ENCODE results near the gene UIMC1.
"Not testable (repeated sequence)": the region's sequence is repeated elsewhere in the genome, so short reads cannot be mapped to it uniquely, and the experiment has no call there.

UIMC1 gene

DNA sequence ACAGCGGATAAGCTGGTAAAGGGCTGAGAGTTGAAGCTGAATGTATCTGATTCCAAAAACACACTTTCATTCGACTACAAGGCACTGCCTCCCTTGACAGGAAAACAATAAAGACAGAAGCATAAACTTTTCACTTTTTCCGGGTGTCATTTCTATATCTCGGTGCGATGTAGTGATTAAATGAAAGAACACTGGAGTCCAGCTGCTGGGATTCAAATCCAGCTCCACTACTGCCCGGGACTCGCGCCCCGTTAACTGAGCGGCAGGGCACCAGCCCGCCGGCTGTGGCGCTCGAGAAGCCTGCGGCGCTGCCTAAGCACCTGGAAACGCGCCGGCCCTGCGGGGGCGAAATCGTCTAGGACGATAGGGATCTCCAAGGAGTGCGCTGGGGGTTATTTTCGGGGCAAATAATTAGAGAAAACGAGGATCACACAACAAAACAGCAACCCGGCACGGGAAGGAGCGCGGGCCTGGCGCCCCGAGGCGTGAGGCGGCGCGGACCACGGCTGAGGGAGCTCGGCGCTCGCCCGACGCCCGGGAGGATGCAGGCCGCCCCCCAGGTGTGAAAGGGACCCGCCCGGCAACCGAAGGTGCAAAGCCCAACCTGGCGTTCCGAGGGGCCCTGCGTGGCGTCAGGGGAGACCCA is 837 bp downstream of the UIMC1 start:
- DNase-seq (ENCODE audit: low read depth in 2 of 2): peak; percentile 40 to 56

GRCh38 chr5:177004961-177005360 is 1.6 kb downstream of the UIMC1 start:
- DNase-seq (ENCODE audit: low read depth in 2 of 2): no peak

GRCh38 chr5:177003649-177004048 is 2.9 kb downstream of the UIMC1 start:
- DNase-seq (ENCODE audit: low read depth in 2 of 2): no peak

DNA sequence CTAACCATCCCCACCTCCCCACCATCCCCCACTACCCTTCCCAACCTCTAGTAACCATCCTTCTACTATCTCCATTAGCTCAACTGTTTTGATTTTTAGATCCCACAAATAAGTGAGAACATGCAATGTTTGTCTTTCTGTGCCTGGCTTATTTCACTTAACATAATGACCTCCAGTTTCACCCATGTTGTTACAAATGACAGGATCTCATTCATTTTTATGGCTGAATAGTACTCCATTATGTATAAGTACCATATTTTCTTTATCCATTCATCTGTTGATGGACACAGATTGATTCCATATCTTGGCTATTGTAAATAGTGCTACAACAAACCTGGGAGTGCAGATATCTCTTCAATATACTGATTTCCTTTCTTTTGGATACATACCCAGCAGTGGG is 7.1 kb downstream of the UIMC1 start:
- DNase-seq (ENCODE audit: low read depth in 2 of 2): not testable (repeated sequence)

GRCh38 chr5:176998828-176999227 is 7.8 kb downstream of the UIMC1 start:
- DNase-seq (ENCODE audit: low read depth in 2 of 2): no peak

DNA sequence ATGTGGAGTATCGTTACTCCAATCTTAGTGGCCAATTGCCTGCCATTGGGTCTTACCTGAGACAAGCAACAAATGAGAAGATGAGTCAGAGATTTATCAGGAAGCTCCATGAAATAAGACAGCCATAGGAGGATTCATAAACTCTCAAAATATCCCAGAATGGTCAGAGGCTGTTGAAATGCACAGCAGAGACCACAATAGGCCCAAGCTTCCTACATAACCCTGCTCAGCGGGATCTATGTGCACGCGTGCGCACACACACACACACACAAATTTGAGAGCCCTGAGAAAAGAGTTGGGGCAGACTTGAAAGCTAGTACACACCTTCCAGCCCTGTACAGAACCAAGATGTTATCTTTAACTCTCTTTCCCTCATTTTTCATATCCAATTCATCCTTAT is 9.8 kb downstream of the UIMC1 start:
- no peak for DNase-seq (ENCODE audit: low read depth in 2 of 2)

DNA sequence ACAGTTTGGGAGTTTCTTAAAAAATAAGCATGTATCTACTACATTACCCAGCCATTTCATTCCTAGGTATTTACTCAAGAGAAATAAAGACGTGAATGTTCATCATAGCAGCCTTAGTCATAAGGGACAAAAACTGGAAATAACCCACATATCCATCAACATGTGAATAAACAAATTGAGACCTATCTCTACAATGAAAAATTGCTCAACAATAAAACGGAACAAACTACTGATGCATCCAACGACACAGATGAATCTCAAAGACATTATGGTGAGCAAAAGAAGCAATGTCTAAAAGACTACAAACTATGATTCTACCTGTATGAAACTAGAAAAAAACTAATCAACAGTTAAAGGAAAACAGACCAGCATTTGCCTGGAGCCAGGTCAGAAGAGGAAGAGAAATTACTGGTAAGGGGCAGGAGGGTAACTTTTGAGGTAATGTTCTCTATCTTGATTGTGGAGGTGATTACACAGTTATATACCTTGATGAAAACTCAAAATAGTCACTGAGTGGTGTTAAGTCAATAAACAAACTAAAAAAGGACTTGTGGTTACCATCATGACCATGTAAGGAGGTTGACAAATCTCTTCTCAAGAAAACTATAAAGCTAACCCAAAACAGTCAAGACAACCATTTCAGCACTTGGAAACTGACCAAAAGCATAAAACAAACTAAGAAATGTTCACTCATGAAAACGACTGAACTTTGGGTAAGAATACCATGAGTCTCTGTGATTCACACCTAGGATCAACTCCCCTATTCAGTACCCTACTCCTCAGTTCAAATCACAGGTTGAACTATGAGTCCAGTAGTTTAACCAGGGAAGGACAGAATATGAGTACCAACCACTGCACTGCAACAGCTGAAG is 10.4 kb downstream of the UIMC1 start:
- DNase-seq (ENCODE audit: low read depth in 2 of 2): no peak

- DNase-seq (ENCODE audit: low read depth in 2 of 2): no peak
Observed at GRCh38 chr5:176995122-176995490, 11.5 kb downstream of the UIMC1 start.

DNA sequence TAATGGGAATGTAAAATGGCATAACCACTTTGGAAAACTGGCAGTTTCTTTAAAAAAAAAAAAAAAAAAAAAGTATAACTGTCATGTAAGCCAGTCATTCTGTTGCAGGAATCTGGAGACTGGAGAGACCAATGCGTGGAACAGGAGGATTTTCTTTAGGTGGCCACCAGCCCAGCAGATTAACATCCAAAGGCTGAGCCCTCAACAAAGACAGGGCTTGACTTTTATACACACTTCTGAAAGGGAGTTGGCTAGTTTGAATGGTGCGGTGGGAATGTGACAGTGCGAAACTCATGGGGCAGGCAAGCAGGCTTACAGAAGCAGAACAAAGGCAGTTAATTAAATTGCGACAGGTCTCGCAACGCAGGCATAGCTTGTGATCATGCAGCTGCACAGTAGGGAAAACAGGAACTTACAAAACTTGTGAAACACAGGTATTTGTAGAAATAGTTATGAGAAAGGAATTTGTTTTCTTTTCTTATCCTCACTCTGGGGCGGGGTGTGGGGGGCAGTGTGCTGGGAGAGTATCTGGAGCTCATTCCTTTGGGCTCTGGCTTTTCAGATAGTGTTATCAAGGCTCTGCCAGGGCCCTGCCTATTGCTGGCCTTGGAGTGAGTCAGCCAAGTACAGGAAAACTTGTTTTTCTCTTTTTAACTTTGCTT is 12.0 kb downstream of the UIMC1 start:
- DNase-seq (ENCODE audit: low read depth in 2 of 2): no peak

- DNase-seq (ENCODE audit: low read depth in 2 of 2): not testable (repeated sequence)
Observed at GRCh38 chr5:176993081-176993480, 13.5 kb downstream of the UIMC1 start.

GRCh38 chr5:176987583-176987982 is 19.0 kb downstream of the UIMC1 start:
- DNase-seq (ENCODE audit: low read depth in 2 of 2): no peak

DNA sequence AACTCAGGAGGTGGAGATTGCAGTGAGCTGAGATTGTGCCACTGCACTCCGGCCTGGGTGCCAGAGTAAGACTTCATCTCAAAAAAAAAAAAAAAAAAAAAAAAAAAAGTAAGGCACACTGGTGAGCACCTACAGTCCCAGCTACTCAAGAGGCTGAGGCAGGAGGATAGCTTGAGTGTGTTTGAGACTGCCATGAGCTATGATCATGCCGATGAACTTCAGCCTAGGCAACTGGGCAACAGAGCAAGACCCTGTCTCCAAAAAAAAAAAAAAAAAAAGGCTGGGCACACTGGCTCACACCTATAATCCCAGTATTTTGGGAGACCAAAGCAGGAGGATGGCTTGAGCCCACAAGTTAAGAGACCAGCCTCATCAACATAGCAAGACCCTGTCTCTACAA is 20.3 kb downstream of the UIMC1 start:
- DNase-seq (ENCODE audit: low read depth in 2 of 2): no peak

DNA sequence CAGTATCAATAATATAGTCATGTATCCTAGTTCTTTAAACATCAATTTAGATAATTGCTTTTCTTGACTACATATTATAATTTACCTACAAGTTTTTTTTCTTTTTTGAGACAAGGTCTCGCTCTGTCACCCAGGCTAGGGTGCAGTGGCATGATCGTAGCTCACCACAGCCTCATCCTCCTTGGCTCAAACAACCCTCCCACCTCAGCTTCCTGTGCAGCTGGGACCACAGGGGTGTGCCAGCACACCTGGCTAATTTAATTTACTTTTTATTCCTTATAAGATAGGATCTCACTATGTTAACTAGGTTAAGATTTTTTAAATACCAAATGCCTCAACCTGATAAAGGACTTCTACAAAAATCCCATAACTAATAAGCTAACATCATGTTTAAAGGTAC is 21.1 kb downstream of the UIMC1 start:
- DNase-seq (ENCODE audit: low read depth in 2 of 2): no peak

GRCh38 chr5:176984176-176984575 is 22.4 kb downstream of the UIMC1 start:
- DNase-seq (ENCODE audit: low read depth in 2 of 2): not testable (repeated sequence)

DNA sequence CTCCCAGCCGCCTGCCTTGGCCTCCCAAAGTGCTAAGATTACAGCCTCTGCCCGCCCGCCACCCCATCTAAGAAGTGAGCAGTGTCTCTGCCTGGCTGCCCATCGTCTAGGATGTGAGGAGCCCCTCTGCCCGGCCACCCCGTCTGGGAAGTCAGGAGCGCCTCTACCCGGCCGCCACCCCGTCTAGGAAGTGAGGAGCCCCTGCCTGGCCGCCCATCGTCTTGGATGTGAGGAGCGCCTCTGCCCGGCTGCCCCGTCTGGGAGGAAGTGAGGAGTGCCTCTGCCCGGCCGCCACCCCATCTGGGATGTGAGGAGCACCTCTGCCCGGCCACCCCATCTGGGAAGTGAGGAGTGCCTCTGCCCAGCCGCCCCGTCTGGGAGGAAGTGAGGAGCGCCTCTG is 23.0 kb downstream of the UIMC1 start:
- not testable (repeated sequence) for DNase-seq (ENCODE audit: low read depth in 2 of 2)

DNA sequence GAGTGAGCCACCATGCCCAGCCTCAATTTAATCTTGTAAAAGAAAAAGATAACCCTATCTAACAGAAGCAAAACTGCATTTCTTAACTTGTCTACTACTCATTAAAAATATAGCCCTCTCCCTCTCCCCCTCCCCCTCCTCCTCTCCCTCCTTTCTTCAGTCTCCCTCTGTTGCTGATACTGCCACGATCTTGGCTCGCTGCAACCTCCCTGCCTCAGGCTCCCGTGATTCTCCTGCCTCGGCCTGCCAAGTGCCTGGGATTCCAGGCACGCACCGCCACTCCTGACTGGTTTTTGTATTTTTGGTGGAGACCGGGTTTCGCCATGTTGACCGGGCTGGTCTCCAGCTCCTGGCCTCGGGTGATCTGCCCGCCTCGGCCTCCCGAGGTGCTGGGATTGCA is 23.5 kb downstream of the UIMC1 start:
- DNase-seq (ENCODE audit: low read depth in 2 of 2): not testable (repeated sequence)

GRCh38 chr5:176980818-176981217 is 25.8 kb downstream of the UIMC1 start:
- no peak for DNase-seq (ENCODE audit: low read depth in 2 of 2)

DNA sequence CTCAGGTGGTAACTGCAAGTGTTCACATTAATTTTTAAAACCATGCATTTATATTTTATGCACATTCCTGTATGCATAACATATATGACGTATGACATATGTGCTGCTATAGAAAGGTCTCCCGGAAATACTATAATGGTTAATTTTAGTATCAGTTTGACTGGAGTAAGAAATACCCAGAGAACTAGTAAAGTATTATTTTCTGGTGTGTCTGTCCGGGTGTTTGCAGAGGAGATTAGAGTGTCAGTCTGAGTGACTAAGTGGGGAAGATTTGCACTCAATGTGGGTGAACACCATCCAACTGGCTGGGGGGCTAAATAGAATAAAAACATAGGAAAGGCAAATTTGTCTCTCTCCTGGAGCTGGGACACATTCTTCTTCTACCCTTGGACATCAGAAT is 26.9 kb downstream of the UIMC1 start:
- DNase-seq (ENCODE audit: low read depth in 2 of 2): no peak

- DNase-seq (ENCODE audit: low read depth in 2 of 2): no peak
Observed at GRCh38 chr5:176965633-176966032, 40.9 kb downstream of the UIMC1 start.

GRCh38 chr5:176959051-176959450 is 47.5 kb downstream of the UIMC1 start:
- DNase-seq (ENCODE audit: low read depth in 2 of 2): no peak

DNA sequence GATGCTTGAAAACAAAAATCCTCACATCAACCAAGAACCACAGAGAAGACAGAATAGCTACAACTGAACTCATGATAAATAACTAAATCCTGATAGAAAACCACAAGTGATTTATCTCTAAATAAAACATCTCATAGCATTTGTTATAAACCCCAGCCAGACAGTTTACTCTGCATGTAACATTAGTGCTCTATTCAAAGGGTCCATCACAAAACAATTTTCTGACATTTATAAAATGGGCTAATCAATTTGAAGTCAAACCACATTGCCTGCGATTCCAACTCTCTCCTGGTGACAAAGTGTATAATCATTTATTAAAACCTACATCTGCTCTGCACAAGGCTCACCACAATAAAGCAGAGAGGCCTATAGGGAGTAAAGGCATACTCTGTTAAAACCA is 49.8 kb downstream of the UIMC1 start:
- DNase-seq (ENCODE audit: low read depth in 2 of 2): no peak

- no peak for DNase-seq (ENCODE audit: low read depth in 2 of 2)
Observed at GRCh38 chr5:176955895-176956294, 50.7 kb downstream of the UIMC1 start.

- DNase-seq (ENCODE audit: low read depth in 2 of 2): no peak
Observed at GRCh38 chr5:176954050-176954449, 52.5 kb downstream of the UIMC1 start.
